Measurements from ENCODE around the gene JAG1.

DNA sequence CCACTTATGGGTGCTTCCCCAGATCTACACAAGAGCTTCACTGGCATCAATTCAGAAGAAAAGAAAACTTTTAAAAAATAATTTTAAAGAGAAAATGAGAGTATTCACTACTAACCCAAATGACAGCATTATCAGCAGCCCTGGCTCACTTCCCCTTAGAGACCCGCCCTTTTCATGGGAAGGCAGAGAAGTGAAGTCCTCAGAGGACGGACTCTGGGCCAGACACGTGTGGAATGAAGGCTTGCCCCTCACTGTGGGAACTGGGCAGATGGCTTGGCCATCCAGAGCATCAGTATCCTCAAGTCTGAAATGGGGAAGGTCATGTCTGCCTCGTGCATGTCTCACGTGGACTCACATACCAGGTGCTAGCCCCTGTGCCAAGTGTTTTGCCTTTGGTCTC, 63.5 kb downstream of the JAG1 start:
- no peak for TF ChIP-seq NR3C1 (CRISPR knock-in tag; conservative IDR thresholded peaks at IDR 0.05; ENCODE audit: low read depth)
- TF ChIP-seq, protein P1, sequence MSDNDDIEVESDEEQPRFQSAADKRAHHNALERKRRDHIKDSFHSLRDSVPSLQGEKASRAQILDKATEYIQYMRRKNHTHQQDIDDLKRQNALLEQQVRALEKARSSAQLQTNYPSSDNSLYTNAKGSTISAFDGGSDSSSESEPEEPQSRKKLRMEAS (CRISPR knock-in tag; IDR thresholded peaks at IDR 0.05) = no peak
- TF ChIP-seq, protein P2, sequence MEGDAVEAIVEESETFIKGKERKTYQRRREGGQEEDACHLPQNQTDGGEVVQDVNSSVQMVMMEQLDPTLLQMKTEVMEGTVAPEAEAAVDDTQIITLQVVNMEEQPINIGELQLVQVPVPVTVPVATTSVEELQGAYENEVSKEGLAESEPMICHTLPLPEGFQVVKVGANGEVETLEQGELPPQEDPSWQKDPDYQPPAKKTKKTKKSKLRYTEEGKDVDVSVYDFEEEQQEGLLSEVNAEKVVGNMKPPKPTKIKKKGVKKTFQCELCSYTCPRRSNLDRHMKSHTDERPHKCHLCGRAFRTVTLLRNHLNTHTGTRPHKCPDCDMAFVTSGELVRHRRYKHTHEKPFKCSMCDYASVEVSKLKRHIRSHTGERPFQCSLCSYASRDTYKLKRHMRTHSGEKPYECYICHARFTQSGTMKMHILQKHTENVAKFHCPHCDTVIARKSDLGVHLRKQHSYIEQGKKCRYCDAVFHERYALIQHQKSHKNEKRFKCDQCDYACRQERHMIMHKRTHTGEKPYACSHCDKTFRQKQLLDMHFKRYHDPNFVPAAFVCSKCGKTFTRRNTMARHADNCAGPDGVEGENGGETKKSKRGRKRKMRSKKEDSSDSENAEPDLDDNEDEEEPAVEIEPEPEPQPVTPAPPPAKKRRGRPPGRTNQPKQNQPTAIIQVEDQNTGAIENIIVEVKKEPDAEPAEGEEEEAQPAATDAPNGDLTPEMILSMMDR (IDR thresholded peaks at IDR 0.05) = no peak
- TF ChIP-seq RELA (CRISPR knock-in tag; IDR thresholded peaks at IDR 0.05; ENCODE audit: borderline replicate concordance) = no peak
- TF ChIP-seq, protein P3, sequence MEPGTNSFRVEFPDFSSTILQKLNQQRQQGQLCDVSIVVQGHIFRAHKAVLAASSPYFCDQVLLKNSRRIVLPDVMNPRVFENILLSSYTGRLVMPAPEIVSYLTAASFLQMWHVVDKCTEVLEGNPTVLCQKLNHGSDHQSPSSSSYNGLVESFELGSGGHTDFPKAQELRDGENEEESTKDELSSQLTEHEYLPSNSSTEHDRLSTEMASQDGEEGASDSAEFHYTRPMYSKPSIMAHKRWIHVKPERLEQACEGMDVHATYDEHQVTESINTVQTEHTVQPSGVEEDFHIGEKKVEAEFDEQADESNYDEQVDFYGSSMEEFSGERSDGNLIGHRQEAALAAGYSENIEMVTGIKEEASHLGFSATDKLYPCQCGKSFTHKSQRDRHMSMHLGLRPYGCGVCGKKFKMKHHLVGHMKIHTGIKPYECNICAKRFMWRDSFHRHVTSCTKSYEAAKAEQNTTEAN (CRISPR knock-in tag; IDR thresholded peaks at IDR 0.05) = no peak
- TF ChIP-seq CREB1 (CRISPR knock-in tag; IDR thresholded peaks at IDR 0.05) = no peak
- TF ChIP-seq, protein P4, sequence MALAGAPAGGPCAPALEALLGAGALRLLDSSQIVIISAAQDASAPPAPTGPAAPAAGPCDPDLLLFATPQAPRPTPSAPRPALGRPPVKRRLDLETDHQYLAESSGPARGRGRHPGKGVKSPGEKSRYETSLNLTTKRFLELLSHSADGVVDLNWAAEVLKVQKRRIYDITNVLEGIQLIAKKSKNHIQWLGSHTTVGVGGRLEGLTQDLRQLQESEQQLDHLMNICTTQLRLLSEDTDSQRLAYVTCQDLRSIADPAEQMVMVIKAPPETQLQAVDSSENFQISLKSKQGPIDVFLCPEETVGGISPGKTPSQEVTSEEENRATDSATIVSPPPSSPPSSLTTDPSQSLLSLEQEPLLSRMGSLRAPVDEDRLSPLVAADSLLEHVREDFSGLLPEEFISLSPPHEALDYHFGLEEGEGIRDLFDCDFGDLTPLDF (CRISPR knock-in tag; IDR thresholded peaks at IDR 0.05) = no peak
- no peak for TF ChIP-seq JUN (CRISPR knock-in tag; IDR thresholded peaks at IDR 0.05)
- TF ChIP-seq SP1 (CRISPR knock-in tag; conservative IDR thresholded peaks at IDR 0.05) = no peak
- no peak for TF ChIP-seq OVOL2 (CRISPR knock-in tag; IDR thresholded peaks at IDR 0.05; ENCODE audit: borderline replicate concordance)
- TF ChIP-seq, protein P5, sequence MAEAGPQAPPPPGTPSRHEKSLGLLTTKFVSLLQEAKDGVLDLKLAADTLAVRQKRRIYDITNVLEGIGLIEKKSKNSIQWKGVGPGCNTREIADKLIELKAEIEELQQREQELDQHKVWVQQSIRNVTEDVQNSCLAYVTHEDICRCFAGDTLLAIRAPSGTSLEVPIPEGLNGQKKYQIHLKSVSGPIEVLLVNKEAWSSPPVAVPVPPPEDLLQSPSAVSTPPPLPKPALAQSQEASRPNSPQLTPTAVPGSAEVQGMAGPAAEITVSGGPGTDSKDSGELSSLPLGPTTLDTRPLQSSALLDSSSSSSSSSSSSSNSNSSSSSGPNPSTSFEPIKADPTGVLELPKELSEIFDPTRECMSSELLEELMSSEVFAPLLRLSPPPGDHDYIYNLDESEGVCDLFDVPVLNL (CRISPR knock-in tag; IDR thresholded peaks at IDR 0.05; ENCODE audit: borderline replicate concordance, low read depth) = no peak
- TF ChIP-seq NR2C2 (CRISPR knock-in tag; IDR thresholded peaks at IDR 0.05) = no peak
